H9 (cell line): Measurements from ENCODE around the gene GSTO2. TPM values are rescaled to one million over a fixed set of nuclear protein-coding genes. Genes with fewer than 3 reads are reported as not detected.

Experiments used
- DNase-seq: peaks from one replicate; pipeline ENCODE4 v3.0.0-alpha.2; 2017
- H2AFZ ChIP-seq: one replicate; pipeline ENCODE4 v1.6.1; 2013; ENCODE audit warnings: mild to moderate bottlenecking, low read length, control low read depth, moderate library complexity
- H2AK5ac ChIP-seq: 2 replicates; pipeline ENCODE4 v1.6.1; 2013; ENCODE audit warnings: low read length, control low read depth, mixed read lengths; ENCODE audit not compliant: insufficient read length
- H2BK120ac ChIP-seq: one replicate; pipeline ENCODE4 v1.6.1; 2013; ENCODE audit warnings: low read depth, mild to moderate bottlenecking, low read length, control low read depth, inconsistent platforms; ENCODE audit not compliant: poor library complexity, severe bottlenecking
- H2BK12ac ChIP-seq: 2 replicates; pipeline ENCODE4 v1.6.1; 2013; ENCODE audit warnings: low read length, control low read depth, mixed read lengths, low read depth; ENCODE audit not compliant: insufficient read length
- H2BK15ac ChIP-seq: 2 replicates; pipeline ENCODE4 v1.6.1; 2013; ENCODE audit warnings: low read depth, low read length, control low read depth
- H2BK20ac ChIP-seq: one replicate; pipeline ENCODE4 v1.6.1; 2013; ENCODE audit warnings: low read depth, mild to moderate bottlenecking, low read length, control low read depth, inconsistent platforms; ENCODE audit not compliant: poor library complexity, severe bottlenecking
- H2BK5ac ChIP-seq: 2 replicates; pipeline ENCODE4 v1.6.1; 2013; ENCODE audit warnings: low read length, control low read depth, mixed read lengths; ENCODE audit not compliant: insufficient read length
- H3K14ac ChIP-seq: 2 replicates; pipeline ENCODE4 v1.6.1; 2013; ENCODE audit warnings: low read length, control low read depth; ENCODE audit not compliant: insufficient read depth
- H3K18ac ChIP-seq: 2 replicates; pipeline ENCODE4 v1.6.1; 2013; ENCODE audit warnings: low read depth, mild to moderate bottlenecking, mixed read lengths, low read length, control low read depth; ENCODE audit not compliant: insufficient read length
- H3K23ac ChIP-seq: 2 replicates; pipeline ENCODE4 v1.6.1; 2013; ENCODE audit warnings: low read length, control low read depth, mixed read lengths, low read depth; ENCODE audit not compliant: insufficient read length
- H3K23me2 ChIP-seq: 2 replicates; pipeline ENCODE4 v1.6.1; 2013; ENCODE audit warnings: low read depth, mild to moderate bottlenecking, mixed read lengths, low read length, control low read depth; ENCODE audit not compliant: insufficient read length, poor library complexity, severe bottlenecking
- H3K27ac ChIP-seq: 2 replicates; pipeline ENCODE4 v1.5.1; 2013; ENCODE audit warnings: low read length, control low read depth, mixed read lengths, low read depth; ENCODE audit not compliant: insufficient read length
- H3K27me3 ChIP-seq: 2 replicates; pipeline ENCODE4 v1.6.1; 2013; ENCODE audit warnings: low read length, control low read depth, inconsistent platforms; ENCODE audit not compliant: insufficient read depth
- H3K4ac ChIP-seq: 2 replicates; pipeline ENCODE4 v1.6.1; 2013; ENCODE audit warnings: low read depth, mild to moderate bottlenecking, control low read depth, inconsistent platforms, low read length, moderate library complexity
- H3K4me1 ChIP-seq: 2 replicates; pipeline ENCODE4 v1.6.1; 2013; ENCODE audit warnings: low read length, control low read depth, inconsistent platforms; ENCODE audit not compliant: insufficient read depth
- H3K4me2 ChIP-seq: 2 replicates; pipeline ENCODE4 v1.6.1; 2013; ENCODE audit warnings: low read length, control low read depth, mixed read lengths; ENCODE audit not compliant: insufficient read length, insufficient read depth
- H3K56ac ChIP-seq: 2 replicates; pipeline ENCODE4 v1.6.1; 2013; ENCODE audit warnings: low read depth, mild to moderate bottlenecking, mixed read lengths, low read length, control low read depth; ENCODE audit not compliant: insufficient read length
- H3K79me1 ChIP-seq: 2 replicates; pipeline ENCODE4 v1.6.1; 2013; ENCODE audit warnings: low read depth, mild to moderate bottlenecking, moderate library complexity, low read length, control low read depth, inconsistent platforms; ENCODE audit not compliant: insufficient read depth, poor library complexity, severe bottlenecking
- H3K79me2 ChIP-seq: 2 replicates; pipeline ENCODE4 v1.6.1; 2013; ENCODE audit warnings: low read length, control low read depth, inconsistent platforms; ENCODE audit not compliant: insufficient read depth
- H3K9ac ChIP-seq: 2 replicates; pipeline ENCODE4 v1.6.1; 2013; ENCODE audit warnings: low read length, control low read depth, mixed read lengths; ENCODE audit not compliant: insufficient read length; ENCODE audit errors: extremely low read depth
- H3K9me3 ChIP-seq: one replicate; pipeline ENCODE4 v1.6.1; 2013; ENCODE audit warnings: low read depth, low read length, inconsistent platforms; ENCODE audit not compliant: control insufficient read depth
- H3T11ph ChIP-seq: one replicate; pipeline ENCODE4 v1.6.1; 2013; ENCODE audit warnings: mild to moderate bottlenecking, low read length, control low read depth, inconsistent platforms
- H4K20me1 ChIP-seq: one replicate; pipeline ENCODE4 v1.6.1; 2013; ENCODE audit not compliant: control insufficient read depth, insufficient read length, insufficient read depth
- H4K5ac ChIP-seq: 2 replicates; pipeline ENCODE4 v1.6.1; 2013; ENCODE audit warnings: low read depth, mild to moderate bottlenecking, mixed read lengths, low read length, control low read depth; ENCODE audit not compliant: insufficient read length
- H4K8ac ChIP-seq: replicated peaks from 2 replicates; pipeline ENCODE4 v1.6.1; 2013; ENCODE audit warnings: low read length, control low read depth, mixed read lengths, low read depth; ENCODE audit not compliant: insufficient read length
- H4K91ac ChIP-seq: 2 replicates; pipeline ENCODE4 v1.6.1; 2013; ENCODE audit warnings: low read depth, mild to moderate bottlenecking, moderate library complexity, mixed read lengths, low read length, control low read depth; ENCODE audit not compliant: insufficient read length
- H3K27ac Mint-ChIP-seq, 3 experiments: 2 replicates in 2 of 3; 3 replicates in 1 of 3; pipeline ENCODE4 v1.8.0; 2020 to 2021; ENCODE audit warnings: mixed read lengths in 3 of 3, mild to moderate bottlenecking in 1 of 3, moderate library complexity in 1 of 3
- H3K27me3 Mint-ChIP-seq: 2 replicates; pipeline ENCODE4 v1.8.0; 2021; ENCODE audit warnings: low read depth, mild to moderate bottlenecking, moderate library complexity, mixed read lengths
- H3K36me3 Mint-ChIP-seq, 3 experiments: 2 replicates in 2 of 3; 3 replicates in 1 of 3; pipeline ENCODE4 v1.8.0; 2020 to 2021; ENCODE audit warnings: low read depth in 3 of 3, mixed read lengths in 3 of 3; ENCODE audit not compliant: insufficient read depth in 1 of 3
- H3K4me1 Mint-ChIP-seq, 2 experiments: 2 replicates each; pipeline ENCODE4 v1.8.0; 2020; ENCODE audit warnings: mixed read lengths in 2 of 2
- H3K4me3 Mint-ChIP-seq, 2 experiments: 2 replicates in 1 of 2; 3 replicates in 1 of 2; pipeline ENCODE4 v1.8.0; 2020 to 2021; ENCODE audit warnings: mild to moderate bottlenecking in 2 of 2, mixed read lengths in 2 of 2, moderate library complexity in 1 of 2
- H3K9me3 Mint-ChIP-seq, 2 experiments: 2 replicates in 1 of 2; 3 replicates in 1 of 2; pipeline ENCODE4 v1.8.0; 2020; ENCODE audit warnings: mild to moderate bottlenecking in 2 of 2, mixed read lengths in 2 of 2, moderate library complexity in 1 of 2
- WGBS: extraction: QIAGEN DNeasy Blood & Tissue Kit; methylation state at CpG from one replicate; pipeline ENCODE4 v1.1.7; 2013; ENCODE audit warnings: missing lambda C conversion rate, low lambda C conversion rate, mixed read lengths; ENCODE audit not compliant: insufficient read length; ENCODE audit errors: extremely low coverage; 5-methylcytosine and 5-hydroxymethylcytosine counted together
- total RNA-seq: library from RNA; stranded (reverse); gene quantifications from 2 replicates; pipeline ENCODE4 v1.2.1, GENCODE V29; 2021
- TF ChIP-seq, protein P1 (sequence below): fragments of 200-600 bp; sonication (generic); conservative IDR thresholded peaks from 3 replicates; pipeline ENCODE4 v1.8.0; 2021; ENCODE audit warnings: antibody characterized with exemption, mild to moderate bottlenecking

The GSTO2 gene
- total RNA-seq, 1 experiment from 2014 or later, result 14.5 TPM

DNA sequence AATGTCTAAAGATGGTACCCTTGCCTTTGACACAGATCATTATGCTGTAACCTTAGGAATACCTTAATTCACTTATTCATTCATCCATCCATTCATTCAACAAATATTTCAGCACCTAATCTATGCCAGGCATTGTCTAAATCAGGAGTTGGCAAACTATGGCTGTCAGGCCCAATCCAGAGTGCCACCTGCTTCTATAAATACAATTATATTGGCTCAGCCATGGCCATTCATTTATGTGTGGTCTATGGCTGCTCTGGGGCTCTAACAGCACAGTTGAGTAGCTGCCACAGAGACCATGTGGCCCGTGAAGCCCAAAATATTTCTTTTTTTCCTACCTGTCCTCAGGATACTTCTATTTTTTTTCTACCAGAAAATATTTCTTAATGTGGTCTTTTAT lies 75.2 kb downstream of the GSTO2 start:
- H3T11ph ChIP-seq, result no peak overlapping the region
- no peaks in the 10 kb centered on the region for H4K20me1 ChIP-seq
- H3K23me2 ChIP-seq, result no peaks in the 10 kb centered on the region
- H4K91ac ChIP-seq, result no peak overlapping the region
- Mint-ChIP-seq H3K4me3 (no peak overlapping the region), H3K27ac (no peak overlapping the region), H3K27me3 (peaks cover under 1% of the 10 kb centered on the region; the same call in 1 of the 2 replicates), H3K36me3 (no peaks in the 10 kb centered on the region), H3K9me3 (no peaks in the 10 kb centered on the region), H3K4me1 (peaks cover 16 to 19% of the 10 kb centered on the region in 2 experiments)
- no peak overlapping the region for H3K4me2 ChIP-seq
- H3K9ac ChIP-seq, result no peak overlapping the region
- H4K5ac ChIP-seq, result no peak overlapping the region
- no peaks in the 10 kb centered on the region; the same call in 1 of the 2 replicates for H3K27me3 ChIP-seq
- H4K8ac ChIP-seq, result no peak overlapping the region
- H2BK12ac ChIP-seq, result no peak overlapping the region
- no peak overlapping the region for H2BK20ac ChIP-seq
- no peak overlapping the region for H3K18ac ChIP-seq
- H3K23ac ChIP-seq, result no peak overlapping the region
- H2AFZ ChIP-seq, result no peak overlapping the region
- no peak overlapping the region for H2BK15ac ChIP-seq
- H3K79me1 ChIP-seq, result no peaks in the 10 kb centered on the region
- no CpG with 5 or more reads among the region's 1 CpG for WGBS
- no peak for DNase-seq
- H2BK5ac ChIP-seq, result no peak overlapping the region
- no peak overlapping the region for H3K4ac ChIP-seq
- H3K79me2 ChIP-seq, result no peaks in the 10 kb centered on the region
- TF ChIP-seq, protein P1, sequence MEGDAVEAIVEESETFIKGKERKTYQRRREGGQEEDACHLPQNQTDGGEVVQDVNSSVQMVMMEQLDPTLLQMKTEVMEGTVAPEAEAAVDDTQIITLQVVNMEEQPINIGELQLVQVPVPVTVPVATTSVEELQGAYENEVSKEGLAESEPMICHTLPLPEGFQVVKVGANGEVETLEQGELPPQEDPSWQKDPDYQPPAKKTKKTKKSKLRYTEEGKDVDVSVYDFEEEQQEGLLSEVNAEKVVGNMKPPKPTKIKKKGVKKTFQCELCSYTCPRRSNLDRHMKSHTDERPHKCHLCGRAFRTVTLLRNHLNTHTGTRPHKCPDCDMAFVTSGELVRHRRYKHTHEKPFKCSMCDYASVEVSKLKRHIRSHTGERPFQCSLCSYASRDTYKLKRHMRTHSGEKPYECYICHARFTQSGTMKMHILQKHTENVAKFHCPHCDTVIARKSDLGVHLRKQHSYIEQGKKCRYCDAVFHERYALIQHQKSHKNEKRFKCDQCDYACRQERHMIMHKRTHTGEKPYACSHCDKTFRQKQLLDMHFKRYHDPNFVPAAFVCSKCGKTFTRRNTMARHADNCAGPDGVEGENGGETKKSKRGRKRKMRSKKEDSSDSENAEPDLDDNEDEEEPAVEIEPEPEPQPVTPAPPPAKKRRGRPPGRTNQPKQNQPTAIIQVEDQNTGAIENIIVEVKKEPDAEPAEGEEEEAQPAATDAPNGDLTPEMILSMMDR, result no peak
- H3K56ac ChIP-seq, result no peak overlapping the region
- H3K9me3 ChIP-seq, result no peaks in the 10 kb centered on the region
- peaks cover 7% of the 10 kb centered on the region; the same call in 1 of the 2 replicates for H3K4me1 ChIP-seq
- H3K27ac ChIP-seq, result no peak overlapping the region
- H2BK120ac ChIP-seq, result no peak overlapping the region
- H2AK5ac ChIP-seq, result no peak overlapping the region
- no peak overlapping the region for H3K14ac ChIP-seq
